NCI-H1930 (cell line): ENCODE measurements around the gene GSAP.

Experiments
- DNase-seq, 2 experiments: peaks; one replicate each; lab custom pipeline; 2025; lab: John Stamatoyannopoulos, UW

GSAP gene

GRCh38 chr7:77406421-77406820 lies 9.7 kb downstream of the GSAP start:
- no peak for DNase-seq

DNA sequence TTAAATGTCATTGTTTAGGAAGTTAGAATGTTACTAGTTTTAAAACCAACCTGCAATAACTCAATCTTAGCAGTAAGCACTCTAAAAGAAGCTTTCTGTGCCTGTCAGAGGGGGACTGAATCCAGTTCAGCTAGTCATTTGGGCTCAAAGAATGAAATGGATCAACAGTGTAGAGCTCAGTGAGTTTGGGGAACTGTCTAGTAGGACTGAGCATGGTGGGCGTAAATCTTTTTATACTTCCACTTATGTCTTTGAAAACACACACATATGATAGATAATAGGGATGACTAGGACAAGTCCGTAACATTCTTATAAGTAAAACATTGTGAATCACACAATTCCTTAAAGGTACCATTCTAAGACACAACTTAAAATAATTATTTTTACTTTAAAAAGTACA lies 11.5 kb downstream of the GSAP start:
- no peak for DNase-seq

DNA sequence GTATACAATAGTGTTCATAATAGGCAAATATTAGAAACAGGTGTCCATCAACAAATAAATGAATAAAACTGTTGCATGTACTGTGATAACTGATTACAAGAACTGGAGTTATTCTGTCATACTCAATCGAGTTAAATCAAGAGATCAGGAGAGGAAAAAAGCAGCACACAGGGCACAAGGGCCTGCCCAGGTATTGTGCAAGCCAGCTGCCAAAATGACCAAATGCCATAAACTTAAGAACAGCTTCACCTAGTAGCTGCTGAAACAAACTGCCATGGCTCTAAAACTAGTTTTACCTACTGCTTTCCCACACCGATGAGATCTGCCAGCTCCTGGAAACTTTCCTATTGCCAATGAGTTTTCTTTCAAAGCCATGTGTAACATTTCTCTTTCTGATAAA lies 12.2 kb downstream of the GSAP start:
- no peak for DNase-seq

GRCh38 chr7:77402818-77403217 lies 13.3 kb downstream of the GSAP start:
- DNase-seq: no peak

DNA sequence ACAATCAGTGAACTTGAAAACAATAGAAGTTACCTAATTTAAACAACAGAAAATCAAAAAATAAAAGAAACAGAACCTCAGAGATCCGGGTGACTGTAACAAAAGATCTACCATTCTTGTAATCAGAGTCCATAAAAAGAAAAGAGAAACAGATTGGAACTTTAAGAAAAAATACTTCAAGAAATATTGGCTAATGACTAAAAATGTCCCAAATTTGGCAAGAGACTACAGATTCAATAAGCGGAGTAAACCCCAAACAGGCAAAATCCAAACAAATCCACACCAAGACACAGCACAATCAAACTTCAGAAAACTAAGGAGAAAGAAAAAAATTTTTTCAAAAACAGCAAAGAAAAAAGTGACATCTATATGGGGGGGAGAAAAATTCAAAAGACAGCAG lies 15.1 kb downstream of the GSAP start:
- no peak for DNase-seq

DNA sequence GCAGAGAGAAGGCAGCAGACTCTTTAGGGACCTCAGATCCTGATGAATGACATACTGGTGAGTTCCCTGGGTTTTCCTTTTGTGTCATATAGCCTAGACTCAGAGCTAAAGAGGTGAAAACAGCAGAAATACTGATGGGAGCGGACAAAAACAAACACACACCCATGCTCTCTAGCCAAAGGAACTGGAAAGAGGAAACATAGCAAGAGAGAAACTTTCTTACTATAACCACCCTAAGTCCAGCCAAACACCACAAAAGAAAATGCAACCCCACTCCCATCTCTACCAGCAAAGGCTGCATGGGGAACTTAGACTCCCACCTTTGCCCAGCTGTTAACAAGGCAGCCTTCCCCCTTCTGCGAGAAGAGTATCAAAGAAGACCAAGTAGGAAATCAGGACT lies 16.3 kb downstream of the GSAP start:
- DNase-seq: no peak

- DNase-seq: no peak
Observed at GRCh38 chr7:77396894-77397547, 19.1 kb downstream of the GSAP start.

DNA sequence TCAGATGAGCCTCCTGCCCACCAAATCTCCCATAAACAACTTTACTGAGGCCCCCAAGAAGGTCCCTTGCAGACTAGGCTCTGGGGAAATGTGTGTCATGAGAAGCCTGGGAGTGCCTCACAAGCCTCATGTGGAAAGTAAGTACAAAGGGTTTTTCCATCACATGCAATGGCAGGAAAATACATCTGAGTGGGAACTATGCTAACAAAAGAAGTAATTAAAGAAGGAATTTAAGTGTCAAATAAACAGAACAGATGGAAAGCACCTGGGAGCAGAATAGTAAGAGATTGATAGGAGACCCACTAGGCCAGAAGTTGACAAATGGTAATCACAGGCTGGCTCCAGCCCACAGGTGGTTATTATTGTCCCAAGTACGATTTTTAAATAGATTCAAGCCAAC lies 20.5 kb downstream of the GSAP start:
- DNase-seq: no peak

DNA sequence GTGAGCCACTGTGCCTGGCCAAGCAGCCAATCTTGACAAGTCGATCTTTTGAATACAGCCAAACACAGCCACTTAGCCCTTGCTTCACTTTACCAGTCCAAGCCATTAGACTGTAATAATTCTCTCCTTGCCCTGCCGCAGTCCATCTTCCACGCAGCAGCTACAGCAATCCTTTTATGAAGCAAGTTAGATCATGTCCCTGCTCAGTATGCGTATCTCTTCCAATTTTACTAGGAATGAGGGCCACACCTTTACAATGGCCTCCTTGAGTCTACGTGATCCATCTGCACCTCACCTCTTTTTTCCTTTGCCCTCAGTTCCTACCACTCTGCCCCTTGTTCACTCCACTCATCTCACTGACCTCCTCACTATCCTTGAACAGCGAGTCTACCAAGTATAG lies 22.2 kb downstream of the GSAP start:
- DNase-seq: no peak

- DNase-seq: no peak
Observed at GRCh38 chr7:77393261-77393660, 22.9 kb downstream of the GSAP start.

- no peak for DNase-seq
Observed at GRCh38 chr7:77391230-77391629, 24.9 kb downstream of the GSAP start.

GRCh38 chr7:77388055-77388641 lies 28.0 kb downstream of the GSAP start:
- DNase-seq: no peak

DNA sequence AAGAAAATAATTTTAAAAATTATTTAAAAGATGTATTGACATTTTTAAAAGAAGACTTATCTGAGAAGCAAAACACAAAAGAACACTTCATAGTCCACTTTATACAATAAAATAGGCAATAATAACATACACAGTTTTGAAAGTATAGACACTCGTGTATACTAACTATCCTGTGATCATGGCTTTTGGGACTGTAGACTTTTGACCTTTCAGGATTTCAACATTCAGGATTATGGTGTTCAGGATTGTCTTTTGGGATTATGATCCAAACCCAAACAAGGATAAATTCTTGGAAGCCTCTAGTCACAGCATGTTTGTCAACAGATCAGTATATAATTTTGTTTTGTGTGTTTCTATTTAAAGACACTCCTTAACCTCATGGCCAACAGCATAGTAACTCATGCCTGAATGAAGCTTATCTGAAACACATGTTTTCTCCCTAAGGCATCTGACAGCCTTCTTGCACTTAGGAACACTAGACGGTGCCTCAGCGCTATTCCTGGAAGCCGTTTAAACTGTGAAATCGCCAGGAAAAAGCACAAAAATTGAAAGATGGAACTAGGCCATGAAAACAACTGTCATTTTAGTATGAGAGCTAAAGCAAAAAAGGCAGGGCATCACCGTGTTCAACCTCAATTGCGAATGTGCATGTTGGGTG lies 29.9 kb downstream of the GSAP start:
- DNase-seq: no peak

- DNase-seq: no peak
Observed at GRCh38 chr7:77383333-77383740, 32.8 kb downstream of the GSAP start.

DNA sequence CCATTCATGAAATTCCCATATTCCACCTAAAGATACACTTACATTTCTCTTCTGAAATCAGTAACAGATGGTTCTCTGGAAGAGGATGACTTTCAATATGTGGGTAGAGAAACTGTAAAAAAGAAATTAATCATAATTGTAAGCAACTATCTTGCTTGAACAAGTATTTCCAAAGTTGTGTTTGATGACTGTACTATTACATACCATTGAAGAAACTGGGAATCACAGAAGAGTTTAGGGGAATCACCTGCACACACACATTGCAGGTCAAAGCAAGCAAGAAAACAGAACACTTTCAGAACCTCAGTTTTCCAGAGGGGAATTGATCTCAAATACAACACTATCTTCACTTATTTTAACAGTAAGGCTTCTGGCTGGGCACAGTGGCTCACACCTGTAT lies 33.6 kb downstream of the GSAP start:
- DNase-seq: no peak

GRCh38 chr7:77378584-77378983 lies 37.6 kb downstream of the GSAP start:
- DNase-seq: no peak

DNA sequence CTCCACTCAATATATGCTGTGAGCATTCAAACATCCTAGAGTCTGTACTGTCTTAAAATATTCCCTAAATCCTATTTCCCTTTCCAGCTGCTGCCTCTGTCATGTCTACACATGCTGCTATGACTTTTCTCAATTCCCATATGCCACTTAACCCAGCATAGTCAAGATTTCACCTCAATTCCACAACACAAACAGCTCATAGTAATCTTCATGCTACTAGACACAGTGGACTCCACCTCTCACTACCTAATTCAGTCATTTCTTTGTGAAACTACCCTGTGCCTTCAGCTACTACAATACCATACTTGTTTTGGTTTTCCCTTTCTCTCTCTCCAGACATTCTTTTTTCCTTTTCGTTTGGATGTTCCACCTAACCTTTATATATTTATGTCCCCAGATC lies 45.5 kb downstream of the GSAP start:
- no peak for DNase-seq

DNA sequence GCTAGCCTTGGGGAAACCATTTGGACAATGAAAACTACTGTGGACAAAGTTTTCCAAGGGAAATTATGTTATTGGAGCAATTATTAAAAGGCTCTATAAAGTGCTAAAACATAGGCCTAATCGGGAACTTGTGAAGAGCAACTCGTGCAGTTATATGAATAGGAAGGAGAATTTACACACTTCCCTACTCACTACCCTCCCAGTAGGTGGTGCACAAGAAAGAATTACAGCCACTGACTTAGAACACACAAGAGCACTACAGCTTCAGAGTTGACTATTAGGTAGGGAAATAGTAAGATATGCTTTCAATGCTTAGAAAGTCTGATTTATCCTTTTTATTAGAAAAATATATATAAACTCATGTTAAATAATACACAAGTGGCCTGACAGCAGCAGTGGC lies 47.2 kb downstream of the GSAP start:
- DNase-seq: no peak

DNA sequence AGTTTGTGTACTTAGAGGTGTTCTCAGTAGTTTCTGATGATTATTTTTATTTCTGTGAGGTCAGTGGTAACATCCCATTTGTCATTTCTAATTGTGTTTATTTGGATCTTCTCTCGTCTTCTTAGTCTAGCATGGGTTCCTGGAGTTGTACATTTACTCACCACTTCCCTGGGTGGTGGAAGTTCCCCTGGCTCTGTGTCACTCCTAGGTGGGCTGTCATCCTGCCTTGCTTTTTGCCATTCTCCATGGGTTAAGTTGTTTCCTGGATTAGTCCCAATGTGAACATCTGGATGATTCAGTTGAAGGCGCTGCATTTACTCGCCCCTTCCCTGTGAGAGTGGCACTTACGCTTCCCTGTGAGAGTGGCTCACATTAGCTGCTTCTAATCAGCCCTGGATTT lies 48.2 kb downstream of the GSAP start:
- DNase-seq: no peak

GRCh38 chr7:77362905-77363304 lies 53.2 kb downstream of the GSAP start:
- DNase-seq: no peak

DNA sequence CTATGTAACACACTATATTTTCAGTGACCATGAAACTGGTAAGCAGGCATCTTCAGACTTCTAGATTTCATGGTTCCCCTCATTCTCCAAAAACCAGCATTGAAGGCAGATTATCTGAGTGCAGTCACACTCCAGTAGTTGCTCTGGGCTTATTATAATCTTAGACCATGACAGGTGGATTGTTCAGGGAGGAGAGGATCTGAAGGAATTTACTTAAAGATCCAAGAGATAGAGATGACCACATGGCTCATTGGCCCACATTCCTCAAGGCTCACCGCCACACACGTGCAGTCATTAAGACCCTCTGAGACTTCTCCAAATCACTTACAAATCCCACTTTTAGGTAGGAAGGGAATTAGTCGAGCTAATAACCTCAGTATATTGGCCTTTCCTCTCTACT lies 55.2 kb downstream of the GSAP start:
- no peak for DNase-seq

DNA sequence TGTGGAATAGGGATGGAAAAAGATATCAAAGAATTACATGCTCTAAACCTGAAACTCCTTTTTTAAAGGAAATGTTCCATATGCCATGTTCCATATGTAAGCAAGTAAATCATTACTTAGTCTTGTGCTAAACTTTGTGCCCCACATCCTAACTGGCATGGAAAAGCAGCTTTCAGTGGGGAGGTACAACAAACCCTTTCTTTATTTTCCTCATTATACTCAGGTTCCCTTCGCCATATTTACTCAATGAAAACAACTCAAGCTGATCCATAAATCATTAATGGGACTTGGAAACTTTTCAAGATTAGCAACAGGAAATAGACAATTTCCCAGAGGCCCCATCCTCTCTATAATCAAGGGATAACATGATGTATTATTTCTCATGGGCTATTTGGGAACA lies 56.0 kb downstream of the GSAP start:
- DNase-seq: no peak

DNA sequence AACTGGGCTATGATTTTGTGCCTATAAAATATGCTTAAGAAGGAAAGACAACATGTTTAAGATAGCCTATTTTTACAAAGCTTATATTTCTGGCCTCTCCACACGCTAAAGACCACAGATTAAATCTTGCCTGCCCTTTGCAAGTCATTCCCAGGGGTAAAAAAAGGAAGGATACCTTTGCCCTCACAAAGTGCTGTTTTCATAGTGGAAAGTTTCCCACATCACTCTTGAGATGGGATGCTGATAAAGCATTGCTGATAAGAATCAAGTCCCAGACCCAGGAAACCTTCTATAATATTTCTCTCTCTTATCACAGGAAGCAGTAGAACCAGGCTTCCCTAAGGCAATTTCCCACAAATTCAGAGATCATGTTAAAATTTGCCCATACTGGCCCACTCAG lies 56.5 kb downstream of the GSAP start:
- no peak for DNase-seq

GRCh38 chr7:77354914-77355313 lies 61.2 kb downstream of the GSAP start:
- no peak for DNase-seq
